ENCODE measurements around the gene PLCB1. TPM values are rescaled to one million over a fixed set of nuclear protein-coding genes. Genes with fewer than 3 reads are reported as not detected.

PLCB1 gene
- total and polyA plus RNA-seq, 10 of the 15 experiments (the other 5 are each of a cell fraction or from before 2014, with no cell fraction given) = 0.05 to 5.3 (median 0.17) TPM; not detected in 1

DNA sequence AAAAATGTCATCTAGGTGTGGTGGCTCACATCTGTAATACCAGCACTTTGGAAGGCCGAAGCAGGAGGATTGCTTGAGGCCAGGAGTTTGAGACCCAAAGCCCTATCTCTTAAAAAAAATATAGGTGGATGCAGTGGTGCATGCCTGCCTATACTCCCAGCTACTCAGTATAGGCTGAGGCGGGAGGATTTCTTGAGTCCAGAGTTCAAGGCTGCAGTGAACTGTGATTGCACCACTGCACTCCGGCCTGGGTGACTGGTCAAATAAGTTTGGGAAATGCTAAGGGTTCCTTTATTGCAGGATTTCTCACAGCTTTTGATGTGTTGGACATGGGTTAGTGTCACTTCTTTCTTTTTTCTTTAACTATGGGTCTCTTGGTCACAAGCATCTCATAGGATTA lies 261.3 kb downstream of the PLCB1 start:
- Histone ChIP-seq H3K4me2 (ENCODE audit: control insufficient read depth, insufficient read depth) (no peak overlapping the region), H4K20me1 (ENCODE audit: control insufficient read depth, insufficient read depth) (no peaks in the 10 kb centered on the region), H3K4me1 (ENCODE audit: control insufficient read depth, insufficient read depth, low read length) (no peaks in the 10 kb centered on the region; the same call in 1 of the 2 replicates), H3K9ac (ENCODE audit: control insufficient read depth, insufficient read depth, low read length) (no peak overlapping the region), H3K79me2 (ENCODE audit: control insufficient read depth, insufficient read depth, low read length) (no peaks in the 10 kb centered on the region), H3K36me3 (ENCODE audit: control insufficient read depth in 2 of 2, insufficient read depth in 2 of 2, low read length in 1 of 2) (no peaks in the 10 kb centered on the region), H3K27ac (ENCODE audit: control insufficient read depth, insufficient read depth) (no peak overlapping the region), H3K4me3 (no peak overlapping the region), H2AFZ (ENCODE audit: control insufficient read depth, low read depth, low read length) (no peak overlapping the region), H3K27me3 (replicated peaks in 1 of 2; ENCODE audit: control insufficient read depth in 2 of 2, insufficient read depth in 2 of 2, low read length in 1 of 2) (no peaks in the 10 kb centered on the region), H3K9me3 (replicated peaks; ENCODE audit: control insufficient read depth, insufficient read depth, low read length) (no peaks in the 10 kb centered on the region; the same call in 2 of the 3 replicates)
- DNase-seq (ENCODE audit: low read depth, low spot score) (no peak), FAIRE-seq (no peak), ATAC-seq (no peak)
- 65% methylated on average over 3 of the region's 3 CpGs for WGBS (ENCODE audit: insufficient coverage, insufficient replicate concordance, low lambda C conversion rate, missing lambda C conversion rate)
- TF ChIP-seq NRF1 (conservative IDR thresholded peaks at IDR 0.05; ENCODE audit: low read depth, low read length) = no peak
- TF ChIP-seq PKNOX1 (IDR thresholded peaks at IDR 0.05) = no peak
- no peak for TF ChIP-seq PAX8 (IDR thresholded peaks at IDR 0.05)
- no peak for TF ChIP-seq STAT1 (conservative IDR thresholded peaks at IDR 0.05)
- no peak for TF ChIP-seq NFYA (IDR thresholded peaks at IDR 0.05; ENCODE audit: borderline replicate concordance, low read depth, low read length)
- TF ChIP-seq JUNB (IDR thresholded peaks at IDR 0.05) = no peak
- no peak for TF ChIP-seq LARP7 (IDR thresholded peaks at IDR 0.05)
- TF ChIP-seq, protein P1, sequence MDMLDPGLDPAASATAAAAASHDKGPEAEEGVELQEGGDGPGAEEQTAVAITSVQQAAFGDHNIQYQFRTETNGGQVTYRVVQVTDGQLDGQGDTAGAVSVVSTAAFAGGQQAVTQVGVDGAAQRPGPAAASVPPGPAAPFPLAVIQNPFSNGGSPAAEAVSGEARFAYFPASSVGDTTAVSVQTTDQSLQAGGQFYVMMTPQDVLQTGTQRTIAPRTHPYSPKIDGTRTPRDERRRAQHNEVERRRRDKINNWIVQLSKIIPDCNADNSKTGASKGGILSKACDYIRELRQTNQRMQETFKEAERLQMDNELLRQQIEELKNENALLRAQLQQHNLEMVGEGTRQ (IDR thresholded peaks at IDR 0.05; ENCODE audit: borderline replicate concordance, low read depth, low read length) = no peak
- no peak for TF ChIP-seq TCF12 (IDR thresholded peaks at IDR 0.05; ENCODE audit: low read depth, low read length)
- in situ Hi-C loops (cut with MboI) = no loop called here
- ChIA-PET SMC1A (ENCODE audit: uncharacterized antibody, unreplicated experiment) (interaction anchor here (0.9 kb wide), 1 partner anchor 16 kb away, joined by 3 read pairs; no protein-coding TSS in a partner anchor), POLR2A (no interaction called here), RAD21 (ENCODE audit: unreplicated experiment) (no interaction called here), CTCF (interaction anchor here (0.9 to 5.9 kb wide), 2 partner anchors 328 to 457 kb away, joined by 3 to 36 read pairs; no protein-coding TSS in a partner anchor)
- BruUV-seq (replicated peaks) = no TSS peak
- intact Hi-C loops (cut with micrococcal nuclease; ENCODE audit: unreplicated experiment) = loop anchor here (2.0 to 5.0 kb wide), 2 partner anchors 61 to 181 kb away; no protein-coding TSS in a partner anchor
